ENCODE results near the gene TWSG1. TPM values are rescaled to one million over a fixed set of nuclear protein-coding genes. Genes with fewer than 3 reads are reported as not detected.

The TWSG1 gene
- total RNA-seq, result 18.8 TPM

GRCh38 chr18:9334329-9334972, at the start of gene TWSG1:
Gene TWSG1, plus strand, starts transcription at chr18:9334773. Its CDS starts 2,457 bp downstream, at chr18:9337230.

Other genes starting within 250 kb of the TWSG1 start
- 102 TPM for gene NDUFV2, start 232.1 kb upstream of the TWSG1 start, total RNA-seq
- gene ANKRD12, start 198.0 kb upstream of the TWSG1 start, total RNA-seq, result 147 TPM
- 33.2 TPM for gene RALBP1, start 140.7 kb downstream of the TWSG1 start, total RNA-seq